GM12873 (cell line): ENCODE data around the gene PDLIM7.
A peak's percentile ranks its signal among the peaks of the same experiment; 100 is the strongest.

Experiments used
- TF ChIP-seq, protein P1 (sequence below): IDR thresholded peaks from 2 replicates; pipeline ENCODE4 v1.5.1; 2012; ENCODE audit warnings: low read depth, mild to moderate bottlenecking, moderate library complexity, low read length, control low read depth; ENCODE audit not compliant: insufficient read depth; ENCODE audit errors: missing control alignments

PDLIM7 gene

DNA sequence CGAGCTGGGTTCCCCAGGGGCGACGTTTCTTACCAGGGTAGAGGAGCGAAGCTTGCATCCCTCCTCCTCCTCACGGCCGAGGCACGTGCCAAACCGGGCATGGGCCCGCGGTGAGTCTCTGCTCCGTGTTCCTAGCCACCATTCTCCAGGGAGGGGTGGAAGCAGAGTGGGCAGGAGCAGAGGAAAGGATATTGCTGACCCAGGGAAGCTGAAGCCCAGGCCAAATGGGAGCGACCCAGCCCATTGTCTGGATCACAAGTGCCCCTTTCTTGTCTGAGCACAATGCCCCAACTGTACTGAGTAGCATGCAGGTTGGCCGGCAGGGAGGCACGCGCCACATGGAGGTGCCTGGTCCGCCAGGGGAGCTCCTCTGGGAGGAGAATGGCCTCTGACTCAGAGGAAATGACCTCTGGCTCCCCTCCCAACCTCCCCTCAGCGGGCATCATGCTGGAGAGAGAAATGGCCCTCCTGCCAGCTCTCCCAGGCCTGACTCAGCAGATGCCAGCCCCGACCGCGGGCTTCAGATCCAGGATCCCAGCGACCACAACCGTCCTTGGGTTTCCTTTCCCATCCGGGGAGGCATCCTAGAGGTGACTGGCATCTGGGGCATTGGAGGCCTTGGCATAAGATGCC is 49.7 kb downstream of the PDLIM7 start:
- TF ChIP-seq, protein P1, sequence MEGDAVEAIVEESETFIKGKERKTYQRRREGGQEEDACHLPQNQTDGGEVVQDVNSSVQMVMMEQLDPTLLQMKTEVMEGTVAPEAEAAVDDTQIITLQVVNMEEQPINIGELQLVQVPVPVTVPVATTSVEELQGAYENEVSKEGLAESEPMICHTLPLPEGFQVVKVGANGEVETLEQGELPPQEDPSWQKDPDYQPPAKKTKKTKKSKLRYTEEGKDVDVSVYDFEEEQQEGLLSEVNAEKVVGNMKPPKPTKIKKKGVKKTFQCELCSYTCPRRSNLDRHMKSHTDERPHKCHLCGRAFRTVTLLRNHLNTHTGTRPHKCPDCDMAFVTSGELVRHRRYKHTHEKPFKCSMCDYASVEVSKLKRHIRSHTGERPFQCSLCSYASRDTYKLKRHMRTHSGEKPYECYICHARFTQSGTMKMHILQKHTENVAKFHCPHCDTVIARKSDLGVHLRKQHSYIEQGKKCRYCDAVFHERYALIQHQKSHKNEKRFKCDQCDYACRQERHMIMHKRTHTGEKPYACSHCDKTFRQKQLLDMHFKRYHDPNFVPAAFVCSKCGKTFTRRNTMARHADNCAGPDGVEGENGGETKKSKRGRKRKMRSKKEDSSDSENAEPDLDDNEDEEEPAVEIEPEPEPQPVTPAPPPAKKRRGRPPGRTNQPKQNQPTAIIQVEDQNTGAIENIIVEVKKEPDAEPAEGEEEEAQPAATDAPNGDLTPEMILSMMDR = peak; percentile 1

GRCh38 chr5:177447066-177447610 is 50.3 kb downstream of the PDLIM7 start:
- TF ChIP-seq, protein P1 = no peak

GRCh38 chr5:177446200-177447065 is 51.0 kb downstream of the PDLIM7 start, which contains the start of gene PRR7:
Gene PRR7, plus strand, starts transcription at chr5:177446814. Its CDS starts 8,254 bp downstream, at chr5:177455068.
- TF ChIP-seq, protein P1 = no peak

DNA sequence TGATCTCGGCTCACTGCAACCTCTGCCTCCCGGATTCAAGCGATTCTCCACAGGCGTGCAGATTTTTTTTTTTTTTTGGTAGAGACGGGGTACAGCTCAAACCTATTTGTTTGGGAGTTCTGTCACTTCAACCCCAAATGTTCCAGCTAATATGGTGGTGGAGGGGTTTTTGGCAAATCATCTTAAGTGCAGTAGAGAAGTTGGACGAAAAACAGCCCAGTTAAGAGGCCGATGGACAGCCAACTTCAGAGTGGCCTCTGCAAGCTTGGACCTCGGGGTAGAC is 51.5 kb downstream of the PDLIM7 start:
- TF ChIP-seq, protein P1 = no peak

GRCh38 chr5:177445052-177445916 is 52.1 kb downstream of the PDLIM7 start:
- TF ChIP-seq, protein P1 = no peak

DNA sequence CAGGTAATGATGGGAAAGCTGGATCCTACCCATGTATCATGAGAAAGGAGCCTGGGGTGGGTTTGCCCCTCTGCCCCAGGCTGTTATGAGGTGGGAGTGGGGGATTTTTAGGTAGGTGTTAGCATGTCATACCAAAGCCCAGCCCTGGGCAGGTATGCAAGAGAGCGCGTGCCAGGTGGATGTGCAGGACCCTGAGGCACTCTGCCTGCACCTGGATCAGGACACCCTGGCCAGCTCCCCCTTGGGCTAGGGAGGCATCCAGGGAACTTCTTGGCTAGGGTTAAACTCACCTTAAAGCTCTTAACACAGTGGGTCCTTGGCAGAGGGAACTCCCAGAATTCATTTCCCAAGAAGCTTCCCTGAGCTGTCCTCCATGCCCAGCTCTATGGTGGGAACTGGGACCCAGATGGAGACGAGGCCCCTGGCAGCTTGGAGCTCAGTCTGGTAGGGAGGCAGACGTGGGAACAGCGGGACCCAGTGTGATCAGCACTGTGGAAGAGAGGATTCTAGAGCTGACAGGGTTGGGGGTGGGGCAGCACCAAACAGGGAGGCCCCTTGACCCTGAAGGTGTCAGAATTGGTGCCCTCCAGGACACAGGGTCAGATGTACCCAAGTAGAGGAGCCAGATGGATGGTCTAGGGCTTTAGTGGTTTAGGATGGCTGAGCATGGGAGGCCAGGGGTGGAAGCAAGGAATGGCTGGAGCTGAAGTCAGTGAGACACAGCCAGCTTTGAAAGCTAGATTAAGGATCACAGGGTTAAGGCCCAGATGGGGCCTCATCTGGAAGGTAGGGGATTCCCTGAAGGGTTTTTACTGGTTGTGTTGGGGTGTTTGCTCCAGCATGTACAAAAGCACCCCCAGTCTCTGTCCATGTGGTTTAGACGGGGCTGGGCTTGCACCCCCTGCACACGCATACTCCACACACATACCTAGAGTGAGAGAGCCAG is 53.0 kb downstream of the PDLIM7 start:
- TF ChIP-seq, protein P1 = no peak
